Testis (tissue), 3 donors: ENCODE data around the gene HNF1A. TPM values are rescaled to one million over a fixed set of nuclear protein-coding genes. Genes with fewer than 3 reads are reported as not detected.
"Not testable (repeated sequence)": the region's sequence is repeated elsewhere in the genome, so short reads cannot be mapped to it uniquely, and the experiment has no call there.

ENCODE experiments used
- DNase-seq: peaks from one replicate; pipeline ENCODE4 v3.0.0-alpha.2; 2019
- H3K27ac ChIP-seq, 2 donors: fragments of 200-600 bp; sonication (generic); one replicate each; pipeline ENCODE4 v1.5.1; 2019
- H3K27me3 ChIP-seq: fragments of 200-600 bp; sonication (generic); one replicate; pipeline ENCODE4 v1.5.1; 2019
- H3K36me3 ChIP-seq: fragments of 200-600 bp; sonication (generic); one replicate; pipeline ENCODE4 v1.5.1; 2017; ENCODE audit warnings: low read depth; ENCODE audit errors: missing control alignments
- H3K4me1 ChIP-seq: fragments of 200-600 bp; sonication (generic); one replicate; pipeline ENCODE4 v1.5.1; 2019
- H3K4me3 ChIP-seq, 2 donors: fragments of 200-600 bp; sonication (generic); one replicate each; pipeline ENCODE4 v1.5.1; 2017 to 2019
- H3K9me3 ChIP-seq: fragments of 200-600 bp; sonication (generic); one replicate; pipeline ENCODE4 v1.5.1; 2017
- POLR2A ChIP-seq: fragments of 450-650 bp; IDR thresholded peaks from one replicate; pipeline ENCODE4 v1.6.1; 2017; ENCODE audit warnings: antibody characterized with exemption, mild to moderate bottlenecking, moderate library complexity
- WGBS, 2 donors: methylation state at CpG; one replicate each; pipeline ENCODE4 v1.1.5; 2018; 5-methylcytosine and 5-hydroxymethylcytosine counted together
- intact Hi-C: fragments of 100-400 bp; cut with DNase I; formaldehyde crosslinking; loops from one replicate; pipeline ENCODE4 v1.15.1; 2023; ENCODE audit warnings: low total_unique reads
- polyA plus RNA-seq: library from polyadenylated mRNA; stranded (reverse); fragments of 350-450 nt; fragmentation: Illumina TruSeq; extraction: RNeasy Lipid Tissue Mini Kit (QIAGEN cat#74804); gene quantifications from one replicate; pipeline ENCODE4 v1.2.3, GENCODE V29; 2014; ENCODE audit warnings: low read depth, low replicate concordance; ENCODE audit not compliant: insufficient read depth
- total RNA-seq, 2 donors: library from RNA; depleted of rRNA; stranded (reverse); fragments of >200 nt; gene quantifications; one replicate each; pipeline ENCODE4 v1.2.3, GENCODE V29; 2016
- TF ChIP-seq, protein P1 (sequence below), 3 experiments: fragments of 450-650 bp in 2 of 3; fragments of 200-600 bp in 1 of 3; sonication (generic) in 1 of 3; IDR thresholded peaks; one replicate each; pipeline ENCODE4 v1.5.1; 2016 to 2019; ENCODE audit warnings: antibody characterized with exemption in 3 of 3, mild to moderate bottlenecking in 2 of 3, moderate library complexity in 1 of 3

The HNF1A gene
- total and polyA plus RNA-seq, 3 donors from 2014 or later, result 0.70 to 0.81 (median 0.79) TPM

DNA sequence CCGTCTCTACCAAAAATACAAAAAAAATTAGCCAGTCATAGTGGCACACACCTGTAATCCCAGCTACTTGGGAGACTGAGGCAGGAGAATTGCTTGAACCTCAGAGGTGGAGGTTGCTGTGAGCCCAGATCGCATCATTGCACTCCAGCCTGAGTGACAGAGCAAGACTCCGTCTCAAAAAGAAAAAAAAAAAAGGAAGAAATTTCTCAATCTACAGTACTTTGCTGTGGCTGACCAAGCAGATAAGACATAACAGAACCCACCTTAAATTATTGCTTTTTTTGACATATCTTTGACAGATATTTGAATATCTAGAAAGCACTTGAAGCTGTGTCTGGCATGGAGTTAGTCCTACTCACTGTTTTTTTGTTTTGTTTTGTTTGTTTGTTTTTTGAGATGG lies 34.9 kb upstream of the HNF1A start:
- H3K4me3 ChIP-seq, result no peak overlapping the region
- H3K27ac ChIP-seq, result no peak overlapping the region
- TF ChIP-seq POLR2A, result no peak
- TF ChIP-seq, protein P1, sequence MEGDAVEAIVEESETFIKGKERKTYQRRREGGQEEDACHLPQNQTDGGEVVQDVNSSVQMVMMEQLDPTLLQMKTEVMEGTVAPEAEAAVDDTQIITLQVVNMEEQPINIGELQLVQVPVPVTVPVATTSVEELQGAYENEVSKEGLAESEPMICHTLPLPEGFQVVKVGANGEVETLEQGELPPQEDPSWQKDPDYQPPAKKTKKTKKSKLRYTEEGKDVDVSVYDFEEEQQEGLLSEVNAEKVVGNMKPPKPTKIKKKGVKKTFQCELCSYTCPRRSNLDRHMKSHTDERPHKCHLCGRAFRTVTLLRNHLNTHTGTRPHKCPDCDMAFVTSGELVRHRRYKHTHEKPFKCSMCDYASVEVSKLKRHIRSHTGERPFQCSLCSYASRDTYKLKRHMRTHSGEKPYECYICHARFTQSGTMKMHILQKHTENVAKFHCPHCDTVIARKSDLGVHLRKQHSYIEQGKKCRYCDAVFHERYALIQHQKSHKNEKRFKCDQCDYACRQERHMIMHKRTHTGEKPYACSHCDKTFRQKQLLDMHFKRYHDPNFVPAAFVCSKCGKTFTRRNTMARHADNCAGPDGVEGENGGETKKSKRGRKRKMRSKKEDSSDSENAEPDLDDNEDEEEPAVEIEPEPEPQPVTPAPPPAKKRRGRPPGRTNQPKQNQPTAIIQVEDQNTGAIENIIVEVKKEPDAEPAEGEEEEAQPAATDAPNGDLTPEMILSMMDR (IDR thresholded peaks at IDR 0.05), result no peak
- no peak for DNase-seq
- no peaks in the 10 kb centered on the region for H3K4me1 ChIP-seq
- no peaks in the 10 kb centered on the region for H3K27me3 ChIP-seq
- 92% methylated on average over 3 of the region's 3 CpGs for WGBS, 2 donors
- intact Hi-C loops, result no loop called here
- H3K9me3 ChIP-seq, result no peaks in the 10 kb centered on the region
- H3K36me3 ChIP-seq, result no peaks in the 10 kb centered on the region

DNA sequence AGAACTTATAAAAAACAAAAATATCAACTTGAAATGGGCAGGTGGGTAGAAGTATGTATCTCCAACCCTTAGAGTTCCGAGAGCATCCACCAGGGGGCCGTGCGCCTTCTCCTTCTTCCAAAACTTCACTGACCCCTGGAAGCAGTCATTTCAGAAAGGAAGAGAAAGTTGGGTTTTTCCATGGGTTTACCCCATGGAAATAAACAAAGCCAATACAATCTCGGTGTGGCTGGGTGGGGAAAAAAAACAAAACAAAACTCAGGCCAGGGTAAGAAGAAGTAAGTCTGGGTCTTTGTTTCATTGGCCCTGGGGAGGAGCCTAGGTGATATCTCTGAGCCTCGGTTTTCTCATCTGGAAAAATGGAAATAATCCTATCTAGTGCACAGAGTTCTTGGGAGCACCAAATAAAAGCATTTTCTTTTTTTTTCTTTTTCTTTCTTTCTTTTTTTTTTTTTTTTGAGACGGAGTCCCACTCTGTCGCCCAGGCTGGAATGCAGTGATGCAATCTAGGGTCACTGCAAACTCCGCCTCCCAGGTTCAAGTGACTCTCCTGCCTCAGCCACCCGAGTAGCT lies 33.6 kb upstream of the HNF1A start:
- no peaks in the 10 kb centered on the region for H3K4me1 ChIP-seq
- intact Hi-C loops, result no loop called here
- no peaks in the 10 kb centered on the region for H3K27me3 ChIP-seq
- H3K27ac ChIP-seq, result no peak overlapping the region
- no peaks in the 10 kb centered on the region for H3K9me3 ChIP-seq
- 59 to 66% methylated on average over 9 of the region's 9 CpGs for WGBS, 2 donors
- H3K4me3 ChIP-seq, result no peak overlapping the region
- peak; percentile 62 for DNase-seq
- TF ChIP-seq, protein P1 (IDR thresholded peaks at IDR 0.05), result peak; percentile 28 to 77 (median 45)
- TF ChIP-seq POLR2A, result no peak
- H3K36me3 ChIP-seq, result no peaks in the 10 kb centered on the region

DNA sequence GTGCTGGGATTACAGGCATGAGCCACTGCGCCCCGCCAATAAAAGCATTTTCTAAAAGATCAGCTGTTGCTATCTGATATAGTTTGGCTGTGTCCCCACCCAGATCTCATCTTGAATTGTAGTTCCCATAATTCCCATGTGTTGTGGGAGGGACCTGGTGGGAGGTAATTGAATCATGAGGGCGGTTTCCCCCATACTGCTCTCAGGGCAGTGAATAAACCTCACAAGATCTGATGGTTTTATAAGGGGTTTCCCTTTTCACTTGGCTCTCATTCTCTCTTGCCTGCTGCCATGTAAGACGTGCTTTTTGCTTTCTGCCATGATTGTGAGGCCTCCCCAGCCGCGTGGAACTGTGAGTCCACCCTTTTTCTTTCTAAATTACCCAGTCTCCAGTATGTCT lies 32.8 kb upstream of the HNF1A start:
- H3K27me3 ChIP-seq, H3K9me3 ChIP-seq, DNase-seq, H3K4me1 ChIP-seq, H3K36me3 ChIP-seq, intact Hi-C loops, H3K4me3 ChIP-seq, H3K27ac ChIP-seq: not testable (repeated sequence)
- WGBS, 2 donors, result 81 to 89% methylated on average over 4 to 6 of the region's 6 CpGs

DNA sequence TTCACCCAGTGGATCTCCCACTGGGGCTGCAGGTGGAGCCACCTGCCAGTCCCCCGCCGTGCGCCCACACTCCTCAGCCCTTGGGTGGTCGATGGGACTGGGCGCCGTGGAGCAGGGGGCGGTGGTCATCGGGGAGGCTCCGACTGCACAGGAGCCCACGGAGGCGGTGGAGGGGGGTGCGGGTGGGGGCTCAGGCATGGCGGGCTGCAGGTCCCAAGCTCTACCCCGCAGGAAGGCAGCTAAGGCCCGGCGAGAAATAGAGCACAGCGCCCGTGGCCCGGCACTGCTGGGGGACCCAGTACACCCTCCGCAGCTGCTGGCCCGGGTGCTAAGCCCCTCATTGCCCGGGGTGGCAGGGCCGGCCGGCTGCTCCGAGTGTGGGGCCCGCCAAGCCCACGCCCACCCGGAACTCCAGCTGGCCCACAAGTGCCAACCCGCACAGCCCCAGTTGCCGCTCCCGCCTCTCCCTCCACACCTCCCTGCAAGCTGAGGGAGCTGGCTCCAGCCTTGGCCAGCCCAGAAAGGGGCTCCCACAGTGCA lies 28.0 kb upstream of the HNF1A start:
- H3K4me3 ChIP-seq, result peak overlapping the region in 1 of 2 donors; percentile 20
- DNase-seq, H3K9me3 ChIP-seq, H3K36me3 ChIP-seq, H3K27ac ChIP-seq, intact Hi-C loops, H3K27me3 ChIP-seq, H3K4me1 ChIP-seq: not testable (repeated sequence)
- WGBS, 2 donors, result 96% methylated on average over 27 of the region's 31 CpGs; no CpG with 5 or more reads in 1 of the 2 donors

DNA sequence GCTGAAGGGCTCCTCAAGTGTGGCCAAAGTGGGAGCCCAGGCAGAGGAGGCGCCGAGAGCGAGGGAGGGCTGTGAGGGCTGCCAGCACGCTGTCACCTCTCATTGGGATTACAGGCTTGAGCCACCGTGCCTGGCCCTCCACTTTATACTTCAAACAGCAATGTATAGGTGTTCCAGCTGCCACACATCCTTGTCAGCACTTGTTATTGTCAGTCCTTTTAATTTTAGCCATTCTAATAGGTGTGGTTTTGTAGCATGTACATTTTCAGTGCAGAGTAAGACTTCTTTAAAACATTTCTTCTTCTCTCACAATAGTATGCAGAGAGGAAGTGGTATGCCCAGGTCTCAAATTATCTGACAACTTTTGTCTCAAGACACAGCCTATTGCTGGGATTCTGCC lies 27.5 kb upstream of the HNF1A start:
- WGBS, 2 donors, result 93 to 100% methylated on average over 1 to 5 of the region's 5 CpGs
- H3K9me3 ChIP-seq, result no peaks in the 10 kb centered on the region
- TF ChIP-seq POLR2A, result no peak
- TF ChIP-seq, protein P1 (IDR thresholded peaks at IDR 0.05), result no peak
- no peaks in the 10 kb centered on the region for H3K4me1 ChIP-seq
- intact Hi-C loops, result no loop called here
- no peak for DNase-seq
- no peaks in the 10 kb centered on the region for H3K36me3 ChIP-seq
- H3K27ac ChIP-seq, result no peak overlapping the region
- peak overlapping the region in 1 of 2 donors; percentile 20 for H3K4me3 ChIP-seq
- H3K27me3 ChIP-seq, result no peaks in the 10 kb centered on the region

DNA sequence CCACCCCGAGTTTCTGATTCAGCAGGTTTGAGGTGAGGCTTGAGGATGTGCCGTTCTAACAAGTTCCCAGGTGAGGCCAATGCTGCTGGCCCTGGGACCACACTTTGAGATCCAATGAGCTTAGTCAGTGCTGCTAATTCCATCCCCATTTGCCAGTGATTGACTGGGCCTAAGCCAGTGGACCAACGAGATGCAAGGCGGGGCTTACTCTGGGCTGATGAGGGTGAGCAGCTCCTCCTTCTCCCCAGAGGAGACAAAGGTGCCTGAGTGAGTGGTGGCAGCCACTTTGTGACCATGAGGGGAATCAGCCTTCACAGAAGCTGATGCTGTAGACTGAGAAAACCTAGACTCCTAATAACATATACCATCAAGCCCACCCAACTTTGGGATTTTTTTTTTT lies 23.1 kb upstream of the HNF1A start:
- no peaks in the 10 kb centered on the region for H3K27me3 ChIP-seq
- no peak for DNase-seq
- H3K36me3 ChIP-seq, result no peaks in the 10 kb centered on the region
- no peaks in the 10 kb centered on the region for H3K9me3 ChIP-seq
- no peaks in the 10 kb centered on the region for H3K4me1 ChIP-seq
- no peak overlapping the region for H3K27ac ChIP-seq
- no peak for TF ChIP-seq POLR2A
- TF ChIP-seq, protein P1 (IDR thresholded peaks at IDR 0.05), result no peak
- no peak overlapping the region for H3K4me3 ChIP-seq
- WGBS, 2 donors, result 77 to 81% methylated on average over 4 of the region's 4 CpGs
- intact Hi-C loops, result no loop called here
